ENCODE results near the gene CCDC158.
A peak's percentile ranks its signal among the peaks of the same experiment; 100 is the strongest.

The CCDC158 gene

GRCh38 chr4:76441881-76442280 lies 20.9 kb upstream of the CCDC158 start:
- Mint-ChIP-seq H3K9me3 (peaks cover 13% of the 10 kb centered on the region), H3K4me3 (no peak overlapping the region), H3K27me3 (ENCODE audit: low read depth, poor library complexity) (peaks cover 5% of the 10 kb centered on the region), H3K27ac (no peak overlapping the region), H3K36me3 (ENCODE audit: low read depth) (no peaks in the 10 kb centered on the region), H3K4me1 (peaks cover 5% of the 10 kb centered on the region)
- no peak for TF ChIP-seq CTCF (IDR thresholded peaks at IDR 0.05)
- DNase-seq, result no peak

GRCh38 chr4:76439491-76439890 lies 18.6 kb upstream of the CCDC158 start:
- Mint-ChIP-seq H3K36me3 (ENCODE audit: low read depth) (no peaks in the 10 kb centered on the region), H3K4me3 (no peak overlapping the region), H3K27ac (no peak overlapping the region), H3K27me3 (ENCODE audit: low read depth, poor library complexity) (peaks cover 3% of the 10 kb centered on the region), H3K4me1 (peaks cover 21% of the 10 kb centered on the region), H3K9me3 (peaks cover 13% of the 10 kb centered on the region)
- no peak for DNase-seq
- TF ChIP-seq CTCF (IDR thresholded peaks at IDR 0.05), result no peak

GRCh38 chr4:76435528-76436319 lies 14.8 kb upstream of the CCDC158 start:
- Mint-ChIP-seq H3K4me1 (peaks cover 47% of the 10 kb centered on the region), H3K9me3 (peaks cover 13% of the 10 kb centered on the region), H3K4me3 (peak overlapping the region; percentile 65), H3K27ac (no peak overlapping the region), H3K36me3 (ENCODE audit: low read depth) (no peaks in the 10 kb centered on the region), H3K27me3 (ENCODE audit: low read depth, poor library complexity) (peaks cover 3% of the 10 kb centered on the region)
- TF ChIP-seq CTCF (IDR thresholded peaks at IDR 0.05), result no peak
- no peak for DNase-seq

GRCh38 chr4:76434901-76435527 lies 14.1 kb upstream of the CCDC158 start, which contains the start of gene SHROOM3:
SHROOM3 (plus strand) TSS chr4:76435229; CDS start chr4:76436053, 824 bp downstream.
- no peak within 1 kb of the TSS for H3K27ac Mint-ChIP-seq
- no peaks in the 10 kb centered on the region for H3K36me3 Mint-ChIP-seq (ENCODE audit: low read depth)
- H3K4me1 Mint-ChIP-seq, result peaks cover 48% of the 10 kb centered on the region
- H3K27me3 Mint-ChIP-seq (ENCODE audit: low read depth, poor library complexity), result peaks cover 3% of the 10 kb centered on the region
- H3K9me3 Mint-ChIP-seq, result peaks cover 13% of the 10 kb centered on the region
- H3K4me3 Mint-ChIP-seq, result peak within 1 kb of the TSS; percentile 65
- no peak for DNase-seq
- no peak for TF ChIP-seq CTCF (IDR thresholded peaks at IDR 0.05)

- H3K27me3 Mint-ChIP-seq (ENCODE audit: low read depth, poor library complexity), result peaks cover under 1% of the 10 kb centered on the region
- peak; percentile 15 for DNase-seq
- H3K36me3 Mint-ChIP-seq (ENCODE audit: low read depth), result no peaks in the 10 kb centered on the region
- H3K4me3 Mint-ChIP-seq, result no peak overlapping the region
- peaks cover 53% of the 10 kb centered on the region for H3K4me1 Mint-ChIP-seq
- TF ChIP-seq CTCF (IDR thresholded peaks at IDR 0.05), result peak; percentile 66
- no peaks in the 10 kb centered on the region for H3K9me3 Mint-ChIP-seq
- H3K27ac Mint-ChIP-seq, result peak overlapping the region; percentile 22
Observed at GRCh38 chr4:76430519-76431388, 9.8 kb upstream of the CCDC158 start.
